Right ventricle myocardium superior (tissue), 1 donor: ENCODE data around the gene WDR64. TPM values are rescaled to one million over a fixed set of nuclear protein-coding genes. Genes with fewer than 3 reads are reported as not detected.
A peak's percentile ranks its signal among the peaks of the same experiment; 100 is the strongest.

Source experiments
- ATAC-seq: fragments of 200-7000 bp; cut with Tn5 transposase; one replicate; pipeline ENCODE4 v1.9.1; 2020; ENCODE audit warnings: mild to moderate bottlenecking; ENCODE audit not compliant: poor library complexity
- DNase-seq: peaks from one replicate; pipeline ENCODE4 v3.0.0-alpha.2; 2020
- intact Hi-C: fragments of 100-400 bp; cut with DNase I; formaldehyde crosslinking; loops from one replicate; pipeline ENCODE4 v1.11.2; 2022
- total RNA-seq: library from RNA; stranded (reverse); fragmentation: NEBNext Ultra II Directional; extraction: Animal tissue kit (Norgen Biotek cat#: 25700); gene quantifications from one replicate; pipeline ENCODE4 v1.2.1, GENCODE V29; 2021
- donor health status: DM: no; HTN: yes; CAD: no; lungs with severe emphysema.

WDR64 gene
- total RNA-seq, 1 donor from 2014 or later, result not detected

- ATAC-seq (no peak), DNase-seq (no peak)
- intact Hi-C loops, result loop anchor here (10.0 kb wide), 1 partner anchor 225 kb away; no protein-coding TSS in a partner anchor
Measured at GRCh38 chr1:241839369-241839979, 187.4 kb downstream of the WDR64 start.

- no peak for DNase-seq
- no peak for ATAC-seq
- intact Hi-C loops, result no loop called here
Measured at GRCh38 chr1:241840164-241840563, 188.1 kb downstream of the WDR64 start.

GRCh38 chr1:241841691-241842090, 189.6 kb downstream of the WDR64 start:
- DNase-seq (no peak), ATAC-seq (no peak)
- intact Hi-C loops, result no loop called here

- intact Hi-C loops, result no loop called here
- ATAC-seq (no peak), DNase-seq (no peak)
Measured at GRCh38 chr1:241842565-241842964, 190.5 kb downstream of the WDR64 start.

GRCh38 chr1:241844593-241844992, 192.5 kb downstream of the WDR64 start:
- DNase-seq (no peak), ATAC-seq (no peak)
- intact Hi-C loops, result no loop called here

GRCh38 chr1:241846375-241846774, 194.3 kb downstream of the WDR64 start:
- ATAC-seq (no peak), DNase-seq (no peak)
- intact Hi-C loops, result no loop called here

- ATAC-seq (no peak), DNase-seq (no peak)
- intact Hi-C loops, result no loop called here
Measured at GRCh38 chr1:241846862-241847539, 194.9 kb downstream of the WDR64 start.

- DNase-seq, result no peak
- intact Hi-C loops, result no loop called here
- no peak for ATAC-seq
Measured at GRCh38 chr1:241847540-241847795, 195.4 kb downstream of the WDR64 start.

GRCh38 chr1:241847796-241848685, 196.0 kb downstream of the WDR64 start, which contains the start of gene EXO1:
TSS of gene EXO1 (plus strand) at chr1:241848204. CDS start at chr1:241850426, 2,222 bp downstream.
- DNase-seq, result peak; percentile 92
- intact Hi-C loops, result no loop called here
- peak; percentile 100 for ATAC-seq

GRCh38 chr1:241848686-241849344, 196.7 kb downstream of the WDR64 start:
- DNase-seq (no peak), ATAC-seq (no peak)
- intact Hi-C loops, result no loop called here

GRCh38 chr1:241849345-241849695, 197.2 kb downstream of the WDR64 start:
- intact Hi-C loops, result no loop called here
- ATAC-seq, result no peak
- DNase-seq, result no peak

Other genes starting within 250 kb of the WDR64 start
- gene FH, start 132.5 kb upstream of the WDR64 start, total RNA-seq, result 234 TPM
- 0.56 TPM for gene KMO, start 119.9 kb upstream of the WDR64 start, total RNA-seq
- 6.6 TPM for gene CHML, start 11.9 kb upstream of the WDR64 start, total RNA-seq
- gene OPN3, start 11.9 kb upstream of the WDR64 start, total RNA-seq, result 5.2 TPM
- gene EXO1, start 195.9 kb downstream of the WDR64 start, total RNA-seq, result 0.62 TPM